HG02884 (cell line): ENCODE results near the gene PDLIM7.

Experiments
- ATAC-seq: cut with Tn5 transposase; IDR thresholded peaks from one replicate; pipeline ENCODE4 v1.9.1; 2021; ENCODE audit warnings: mild to moderate bottlenecking, moderate library complexity; ENCODE audit not compliant: unreplicated experiment

PDLIM7 gene

GRCh38 chr5:177446200-177447065 is 51.0 kb downstream of the PDLIM7 start, which contains the start of gene PRR7:
Gene PRR7 (plus strand): TSS chr5:177446814. CDS start chr5:177455068, 8,254 bp downstream.
- ATAC-seq: peak; percentile 43

- no peak for ATAC-seq
Observed at GRCh38 chr5:177445917-177446199, 51.5 kb downstream of the PDLIM7 start.

- no peak for ATAC-seq
Observed at GRCh38 chr5:177445052-177445916, 52.1 kb downstream of the PDLIM7 start.

- ATAC-seq: no peak
Observed at GRCh38 chr5:177444106-177445051, 53.0 kb downstream of the PDLIM7 start.

- no peak for ATAC-seq
Observed at GRCh38 chr5:177443144-177443983, 54.0 kb downstream of the PDLIM7 start.

- no peak for ATAC-seq
Observed at GRCh38 chr5:177442066-177442826, 55.2 kb downstream of the PDLIM7 start.

- no peak for ATAC-seq
Observed at GRCh38 chr5:177440990-177441780, 56.2 kb downstream of the PDLIM7 start.

- no peak for ATAC-seq
Observed at GRCh38 chr5:177440211-177440989, 57.0 kb downstream of the PDLIM7 start.

GRCh38 chr5:177439518-177440053 is 57.8 kb downstream of the PDLIM7 start:
- no peak for ATAC-seq

GRCh38 chr5:177438468-177438867 is 58.9 kb downstream of the PDLIM7 start:
- ATAC-seq: no peak

- ATAC-seq: no peak
Observed at GRCh38 chr5:177437623-177438022, 59.8 kb downstream of the PDLIM7 start.

- ATAC-seq: no peak
Observed at GRCh38 chr5:177435847-177436536, 61.4 kb downstream of the PDLIM7 start.

- no peak for ATAC-seq
Observed at GRCh38 chr5:177434942-177435738, 62.3 kb downstream of the PDLIM7 start.

- ATAC-seq: no peak
Observed at GRCh38 chr5:177434437-177434836, 63.0 kb downstream of the PDLIM7 start.

- ATAC-seq: no peak
Observed at GRCh38 chr5:177433658-177434217, 63.7 kb downstream of the PDLIM7 start.
